SK-N-SH (cell line): ENCODE measurements around the gene TMC1. TPM values are rescaled to one million over a fixed set of nuclear protein-coding genes. Genes with fewer than 3 reads are reported as not detected.

Source experiments
- CTCF ChIA-PET: fragments of 300-600, 350-600 bp; formaldehyde crosslinking; extraction: SDS; loops from one replicate; lab custom pipeline; 2021; lab: Yijun Ruan, JAX
- POLR2A ChIA-PET: fragments of 350-600 bp; sonication (Branson Sonifier 250); formaldehyde crosslinking; extraction: SDS; loops from one replicate; lab custom pipeline; 2020; ENCODE audit warnings: antibody characterized with exemption, inconsistent platforms; lab: Yijun Ruan, JAX
- DNase-seq: peaks from one replicate; pipeline ENCODE4 v3.0.0; 2012
- H2AFZ ChIP-seq: fragments of 200-600 bp; sonication (generic); 2 replicates; pipeline ENCODE4 v1.8.1; 2016; ENCODE audit warnings: antibody characterized with exemption, mild to moderate bottlenecking, low read depth
- H3F3A ChIP-seq: fragments of 200-600 bp; sonication (generic); replicated peaks from 2 replicates; pipeline ENCODE3; 2016; ENCODE audit warnings: antibody characterized with exemption, mild to moderate bottlenecking; ENCODE audit not compliant: insufficient read depth
- H3K27ac ChIP-seq, 2 experiments: fragments of 200-500 bp in 1 of 2; fragments of 200-600 bp in 1 of 2; sonication (Bioruptor generic) in 1 of 2; sonication (generic), shearing (Covaris generic) in 1 of 2; 2 replicates each; pipeline versions ENCODE4 v1.5.1 to v1.6.1; 2014 to 2016; ENCODE audit warnings: low read depth in 2 of 2, inconsistent platforms in 1 of 2, low read length in 1 of 2, mild to moderate bottlenecking in 1 of 2, mixed read lengths in 1 of 2
- H3K27me3 ChIP-seq: fragments of 200-600 bp; sonication (generic), shearing (Covaris generic); 2 replicates; pipeline ENCODE4 v1.6.1; 2016; ENCODE audit warnings: mixed run types; ENCODE audit not compliant: insufficient read depth
- H3K36me3 ChIP-seq, 2 experiments: fragments of 200-500 bp in 1 of 2; fragments of 200-600 bp in 1 of 2; sonication (Bioruptor generic) in 1 of 2; sonication (generic) in 1 of 2; replicated peaks in 1 of 2; 2 replicates each; pipeline versions ENCODE3 to v1.5.1; 2014 to 2016; ENCODE audit warnings: low read length in 1 of 2, mild to moderate bottlenecking in 1 of 2; ENCODE audit not compliant: insufficient read depth in 2 of 2, control insufficient read depth in 1 of 2
- H3K4me1 ChIP-seq, 2 experiments: fragments of 200-500 bp in 1 of 2; fragments of 200-600 bp in 1 of 2; sonication (Bioruptor generic) in 1 of 2; sonication (generic), shearing (Covaris generic) in 1 of 2; 2 replicates each; pipeline versions ENCODE4 v1.5.1 to v1.6.1; 2014 to 2016; ENCODE audit warnings: low read depth in 1 of 2, low read length in 1 of 2, mixed run types in 1 of 2; ENCODE audit not compliant: insufficient read depth in 2 of 2, control insufficient read depth in 1 of 2
- H3K4me2 ChIP-seq: fragments of 200-600 bp; sonication (generic), shearing (Covaris generic); 2 replicates; pipeline ENCODE4 v1.6.1; 2017; ENCODE audit warnings: mixed run types
- H3K4me3 ChIP-seq, 2 experiments: fragments of 200-500 bp in 1 of 2; fragments of 200-600 bp in 1 of 2; sonication (Bioruptor generic) in 1 of 2; sonication (generic), shearing (Covaris generic) in 1 of 2; 2 replicates each; pipeline versions ENCODE4 v1.5.1 to v1.8.1; 2014 to 2016; ENCODE audit warnings: low read depth in 2 of 2, inconsistent platforms in 1 of 2, low read length in 1 of 2, mild to moderate bottlenecking in 1 of 2, mixed read lengths in 1 of 2, moderate library complexity in 1 of 2
- H3K79me2 ChIP-seq: fragments of 200-600 bp; sonication (generic); 2 replicates; pipeline ENCODE4 v1.8.1; 2017; ENCODE audit warnings: mild to moderate bottlenecking; ENCODE audit not compliant: insufficient read depth
- H3K9ac ChIP-seq: fragments of 200-600 bp; sonication (generic); 2 replicates; pipeline ENCODE4 v1.6.1; 2017; ENCODE audit warnings: mixed run types
- H3K9me2 ChIP-seq: fragments of 200-600 bp; sonication (generic); 2 replicates; pipeline ENCODE4 v1.6.1; 2017; ENCODE audit warnings: mixed run types
- H3K9me3 ChIP-seq: fragments of 200-600 bp; sonication (generic); 2 replicates; pipeline ENCODE4 v1.6.1; 2017; ENCODE audit warnings: mixed run types, mild to moderate bottlenecking, moderate library complexity
- H4K20me1 ChIP-seq: fragments of 200-600 bp; sonication (generic); 2 replicates; pipeline ENCODE4 v1.6.1; 2017; ENCODE audit warnings: mild to moderate bottlenecking, mixed run types; ENCODE audit not compliant: insufficient read depth
- CHD2 ChIP-seq: fragments of 150-350 bp; IDR thresholded peaks from 2 replicates; pipeline ENCODE4 v1.6.1; 2018; ENCODE audit warnings: low read length; ENCODE audit not compliant: partially characterized antibody
- ELF1 ChIP-seq: IDR thresholded peaks from 2 replicates; pipeline ENCODE4 v1.4.0; 2012
- FOSL2 ChIP-seq: IDR thresholded peaks from 2 replicates; pipeline ENCODE4 v1.4.0; 2012; ENCODE audit warnings: low read depth, mild to moderate bottlenecking, moderate library complexity, borderline replicate concordance
- FOXJ3 ChIP-seq: sonication (generic); formaldehyde crosslinking; IDR thresholded peaks from 2 replicates; pipeline ENCODE4 v1.5.1; 2020; ENCODE audit warnings: mild to moderate bottlenecking, missing genetic modification reagents
- GABPA ChIP-seq: IDR thresholded peaks from 2 replicates; pipeline ENCODE4 v1.4.0; 2012; ENCODE audit warnings: low read depth, mild to moderate bottlenecking
- GATA2 ChIP-seq: sonication (generic); formaldehyde crosslinking; IDR thresholded peaks from 2 replicates; pipeline ENCODE4 v1.5.0; 2020; ENCODE audit warnings: mild to moderate bottlenecking, missing genetic modification reagents
- RAD21 ChIP-seq: IDR thresholded peaks from 2 replicates; pipeline ENCODE4 v1.6.1; 2012; ENCODE audit warnings: mild to moderate bottlenecking, low read length
- RXRA ChIP-seq: IDR thresholded peaks from 2 replicates; pipeline ENCODE4 v1.4.0; 2012; ENCODE audit warnings: low read depth, mild to moderate bottlenecking, borderline replicate concordance
- TAF1 ChIP-seq: IDR thresholded peaks from 2 replicates; pipeline ENCODE4 v1.6.1; 2012; ENCODE audit warnings: low read depth, mild to moderate bottlenecking, low read length, moderate library complexity, borderline replicate concordance
- WGBS: methylation state at CpG from one replicate; pipeline ENCODE4 v1.1.6; 2017; ENCODE audit warnings: low lambda C conversion rate; 5-methylcytosine and 5-hydroxymethylcytosine counted together
- polyA plus RNA-seq, 3 experiments: library from polyadenylated mRNA; depleted of rRNA; stranded (reverse); fragments of >200 nt; gene quantifications; 2 replicates each; pipeline ENCODE4 v1.2.3, GENCODE V29; 2012
- TF ChIP-seq, protein P1 (sequence below): fragments of 200-600 bp; sonication (generic); IDR thresholded peaks from 2 replicates; pipeline ENCODE4 v1.6.1; 2017; ENCODE audit warnings: antibody characterized with exemption, mild to moderate bottlenecking, moderate library complexity

TMC1 gene
- polyA plus RNA-seq, 1 of the 3 experiments (the other 2 are of a cell fraction), result not detected

DNA sequence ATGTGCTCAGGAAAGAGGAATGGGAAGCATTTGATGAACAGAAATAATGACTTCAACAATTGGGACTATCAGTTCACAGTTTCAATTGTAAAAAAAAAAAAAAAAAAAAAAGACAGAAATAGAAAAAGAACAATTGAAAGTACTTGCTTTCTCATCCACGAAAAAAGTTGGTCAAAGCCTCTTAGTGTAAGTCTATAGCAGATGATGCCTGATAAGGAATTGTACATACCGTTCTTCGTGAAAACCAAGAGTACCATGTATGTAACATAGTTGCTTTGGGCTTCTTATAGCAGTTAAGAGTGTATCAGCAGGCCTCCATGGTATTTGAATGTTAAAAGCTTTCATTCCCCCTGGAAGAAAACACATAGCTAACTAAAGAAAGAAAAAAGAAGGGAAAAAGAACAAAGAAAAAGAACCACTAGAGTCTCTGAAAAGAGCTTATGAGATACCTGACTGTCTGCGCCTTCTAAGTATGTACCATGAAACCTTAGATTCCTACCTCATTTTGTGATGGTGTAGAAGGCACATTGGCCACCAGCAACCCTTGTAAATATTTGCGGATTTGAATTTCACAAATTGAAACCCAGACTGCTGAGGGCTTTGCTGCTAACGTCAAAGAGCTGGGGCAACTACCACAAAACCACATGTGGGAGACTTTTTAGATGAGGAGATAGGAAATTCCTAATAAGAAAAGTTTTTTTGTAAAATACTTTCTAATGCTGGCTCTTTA lies 75.2 kb downstream of the TMC1 start:
- ChIA-PET CTCF (interaction anchor here (0.7 to 1.9 kb wide), 4 partner anchors 16 to 316 kb away, joined by 3 to 12 read pairs (median 4); no protein-coding TSS in a partner anchor), POLR2A (no interaction called here)
- H3K9ac ChIP-seq, result no peak overlapping the region
- no peaks in the 10 kb centered on the region for H3K4me1 ChIP-seq
- WGBS, result 20% methylated on average over 6 of the region's 6 CpGs
- H3K36me3 ChIP-seq, result no peaks in the 10 kb centered on the region
- H3K9me2 ChIP-seq, result no peaks in the 10 kb centered on the region
- no peaks in the 10 kb centered on the region for H3F3A ChIP-seq
- H3K4me3 ChIP-seq, result no peak overlapping the region
- no peaks in the 10 kb centered on the region for H3K9me3 ChIP-seq
- H2AFZ ChIP-seq, result no peak overlapping the region
- no peak for TF ChIP-seq ELF1
- no peak for TF ChIP-seq RAD21
- TF ChIP-seq FOSL2, result no peak
- no peak for TF ChIP-seq GATA2 (CRISPR knock-in tag)
- no peak for TF ChIP-seq RXRA
- TF ChIP-seq CHD2, result no peak
- no peak for TF ChIP-seq GABPA
- TF ChIP-seq TAF1, result no peak
- H3K79me2 ChIP-seq, result no peaks in the 10 kb centered on the region
- peaks cover 23% of the 10 kb centered on the region; the same call in 1 of the 2 replicates for H3K27me3 ChIP-seq
- no peaks in the 10 kb centered on the region for H4K20me1 ChIP-seq
- H3K27ac ChIP-seq, result no peak overlapping the region
- DNase-seq, result no peak
- no peak overlapping the region for H3K4me2 ChIP-seq

DNA sequence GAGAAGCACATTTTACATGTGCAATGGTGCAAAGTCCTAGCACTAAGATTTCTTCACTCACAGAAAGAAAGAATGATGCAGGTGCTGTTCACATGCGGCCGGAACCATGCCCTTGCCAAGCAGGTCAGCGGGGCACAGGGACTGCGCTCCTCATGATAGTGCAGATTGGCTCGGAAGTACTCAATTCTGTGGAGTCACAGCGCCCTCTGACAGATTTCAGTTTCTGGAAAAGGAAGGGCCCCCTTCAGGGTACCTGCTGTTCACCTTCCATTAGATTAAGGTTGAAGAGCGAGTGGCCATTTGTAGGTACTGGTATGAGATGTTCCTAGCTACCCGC lies 75.7 kb downstream of the TMC1 start:
- Histone ChIP-seq H3K9me3 (no peaks in the 10 kb centered on the region), H3K9ac (no peak overlapping the region), H2AFZ (no peak overlapping the region), H4K20me1 (no peaks in the 10 kb centered on the region), H3K9me2 (no peaks in the 10 kb centered on the region), H3K27me3 (peaks cover 23% of the 10 kb centered on the region; the same call in 1 of the 2 replicates)
- no peak for DNase-seq
- TF ChIP-seq, protein P1, sequence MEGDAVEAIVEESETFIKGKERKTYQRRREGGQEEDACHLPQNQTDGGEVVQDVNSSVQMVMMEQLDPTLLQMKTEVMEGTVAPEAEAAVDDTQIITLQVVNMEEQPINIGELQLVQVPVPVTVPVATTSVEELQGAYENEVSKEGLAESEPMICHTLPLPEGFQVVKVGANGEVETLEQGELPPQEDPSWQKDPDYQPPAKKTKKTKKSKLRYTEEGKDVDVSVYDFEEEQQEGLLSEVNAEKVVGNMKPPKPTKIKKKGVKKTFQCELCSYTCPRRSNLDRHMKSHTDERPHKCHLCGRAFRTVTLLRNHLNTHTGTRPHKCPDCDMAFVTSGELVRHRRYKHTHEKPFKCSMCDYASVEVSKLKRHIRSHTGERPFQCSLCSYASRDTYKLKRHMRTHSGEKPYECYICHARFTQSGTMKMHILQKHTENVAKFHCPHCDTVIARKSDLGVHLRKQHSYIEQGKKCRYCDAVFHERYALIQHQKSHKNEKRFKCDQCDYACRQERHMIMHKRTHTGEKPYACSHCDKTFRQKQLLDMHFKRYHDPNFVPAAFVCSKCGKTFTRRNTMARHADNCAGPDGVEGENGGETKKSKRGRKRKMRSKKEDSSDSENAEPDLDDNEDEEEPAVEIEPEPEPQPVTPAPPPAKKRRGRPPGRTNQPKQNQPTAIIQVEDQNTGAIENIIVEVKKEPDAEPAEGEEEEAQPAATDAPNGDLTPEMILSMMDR, result peak; percentile 30; the same call in 1 of the 2 replicates
- TF ChIP-seq FOXJ3 (CRISPR knock-in tag), result no peak
- TF ChIP-seq RAD21, result peak; percentile 21; the same call in 1 of the 2 replicates
- TF ChIP-seq, all 33 proteins: peak for 2
- H3K4me2 ChIP-seq, result no peak overlapping the region
- no peaks in the 10 kb centered on the region for H3F3A ChIP-seq
- no peak overlapping the region for H3K27ac ChIP-seq
- no peaks in the 10 kb centered on the region for H3K36me3 ChIP-seq
- no peak overlapping the region for H3K4me3 ChIP-seq
- ChIA-PET POLR2A (no interaction called here), CTCF (interaction anchor here (0.7 to 1.9 kb wide), 3 partner anchors 15 to 317 kb away, joined by 3 to 12 read pairs (median 4); no protein-coding TSS in a partner anchor)
- no peaks in the 10 kb centered on the region for H3K4me1 ChIP-seq
- 43% methylated on average over 8 of the region's 8 CpGs for WGBS
- H3K79me2 ChIP-seq, result no peaks in the 10 kb centered on the region
